ENCODE data around the gene SMAD6.

The SMAD6 gene

DNA sequence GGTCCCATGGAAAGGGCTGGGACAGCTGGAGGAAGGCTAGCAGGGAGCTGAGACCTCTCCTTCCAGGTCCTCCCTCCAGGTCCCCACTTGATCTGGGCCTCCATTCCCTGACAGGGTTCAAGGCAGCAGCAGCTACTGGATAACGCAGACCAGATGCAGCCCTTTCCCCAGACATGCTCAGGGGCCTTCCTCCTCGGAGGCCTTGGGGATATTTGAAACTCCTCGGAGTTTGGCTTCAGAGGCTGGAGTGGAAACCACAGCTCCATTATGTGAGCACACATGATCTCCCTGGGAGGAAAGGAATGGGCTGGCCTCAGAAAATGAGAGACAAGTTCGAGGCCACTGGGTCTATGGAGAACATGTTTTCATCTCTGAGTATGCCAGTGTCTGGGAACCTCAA is 119.3 kb downstream of the SMAD6 start:
- Histone ChIP-seq H3K4me3 (ENCODE audit: low read depth, low read length) (no peak overlapping the region), H3K9me3 (ENCODE audit: control insufficient read depth, insufficient read depth, low read depth, low read length) (no peaks in the 10 kb centered on the region), H3K27ac (ENCODE audit: extremely low read depth, low read depth, low read length) (no peak overlapping the region), H3K36me3 (ENCODE audit: control insufficient read depth in 2 of 2, insufficient read depth in 1 of 2, low read length in 2 of 2) (no peaks in the 10 kb centered on the region), H3K4me1 (ENCODE audit: control insufficient read depth, insufficient read depth, low read length) (no peaks in the 10 kb centered on the region)
- TF ChIP-seq ZNF585B (tag by site-specific recombination; IDR thresholded peaks at IDR 0.05) (no peak), ZNF174 (tag by site-specific recombination; IDR thresholded peaks at IDR 0.05) (no peak), GLI4 (tag by site-specific recombination; IDR thresholded peaks at IDR 0.05) (no peak), ZNF629 (tag by site-specific recombination; IDR thresholded peaks at IDR 0.05) (no peak)
- TF ChIP-seq, protein P1, sequence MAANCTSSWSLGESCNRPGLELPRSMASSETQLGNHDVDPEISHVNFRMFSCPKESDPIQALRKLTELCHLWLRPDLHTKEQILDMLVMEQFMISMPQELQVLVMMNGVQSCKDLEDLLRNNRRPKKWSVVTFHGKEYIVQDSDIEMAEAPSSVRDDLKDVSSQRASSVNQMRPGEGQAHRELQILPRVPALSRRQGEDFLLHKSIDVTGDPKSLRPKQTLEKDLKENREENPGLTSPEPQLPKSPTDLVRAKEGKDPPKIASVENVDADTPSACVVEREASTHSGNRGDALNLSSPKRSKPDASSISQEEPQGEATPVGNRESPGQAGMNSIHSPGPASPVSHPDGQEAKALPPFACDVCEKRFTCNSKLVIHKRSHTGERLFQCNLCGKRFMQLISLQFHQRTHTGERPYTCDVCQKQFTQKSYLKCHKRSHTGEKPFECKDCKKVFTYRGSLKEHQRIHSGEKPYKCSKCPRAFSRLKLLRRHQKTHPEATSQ (tag by site-specific recombination; IDR thresholded peaks at IDR 0.05): no peak
- TF ChIP-seq, protein P2, sequence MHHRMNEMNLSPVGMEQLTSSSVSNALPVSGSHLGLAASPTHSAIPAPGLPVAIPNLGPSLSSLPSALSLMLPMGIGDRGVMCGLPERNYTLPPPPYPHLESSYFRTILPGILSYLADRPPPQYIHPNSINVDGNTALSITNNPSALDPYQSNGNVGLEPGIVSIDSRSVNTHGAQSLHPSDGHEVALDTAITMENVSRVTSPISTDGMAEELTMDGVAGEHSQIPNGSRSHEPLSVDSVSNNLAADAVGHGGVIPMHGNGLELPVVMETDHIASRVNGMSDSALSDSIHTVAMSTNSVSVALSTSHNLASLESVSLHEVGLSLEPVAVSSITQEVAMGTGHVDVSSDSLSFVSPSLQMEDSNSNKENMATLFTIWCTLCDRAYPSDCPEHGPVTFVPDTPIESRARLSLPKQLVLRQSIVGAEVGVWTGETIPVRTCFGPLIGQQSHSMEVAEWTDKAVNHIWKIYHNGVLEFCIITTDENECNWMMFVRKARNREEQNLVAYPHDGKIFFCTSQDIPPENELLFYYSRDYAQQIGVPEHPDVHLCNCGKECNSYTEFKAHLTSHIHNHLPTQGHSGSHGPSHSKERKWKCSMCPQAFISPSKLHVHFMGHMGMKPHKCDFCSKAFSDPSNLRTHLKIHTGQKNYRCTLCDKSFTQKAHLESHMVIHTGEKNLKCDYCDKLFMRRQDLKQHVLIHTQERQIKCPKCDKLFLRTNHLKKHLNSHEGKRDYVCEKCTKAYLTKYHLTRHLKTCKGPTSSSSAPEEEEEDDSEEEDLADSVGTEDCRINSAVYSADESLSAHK (tag by site-specific recombination; IDR thresholded peaks at IDR 0.05): peak; percentile 52; the same call in 1 of the 2 replicates
- TF ChIP-seq, protein P3, sequence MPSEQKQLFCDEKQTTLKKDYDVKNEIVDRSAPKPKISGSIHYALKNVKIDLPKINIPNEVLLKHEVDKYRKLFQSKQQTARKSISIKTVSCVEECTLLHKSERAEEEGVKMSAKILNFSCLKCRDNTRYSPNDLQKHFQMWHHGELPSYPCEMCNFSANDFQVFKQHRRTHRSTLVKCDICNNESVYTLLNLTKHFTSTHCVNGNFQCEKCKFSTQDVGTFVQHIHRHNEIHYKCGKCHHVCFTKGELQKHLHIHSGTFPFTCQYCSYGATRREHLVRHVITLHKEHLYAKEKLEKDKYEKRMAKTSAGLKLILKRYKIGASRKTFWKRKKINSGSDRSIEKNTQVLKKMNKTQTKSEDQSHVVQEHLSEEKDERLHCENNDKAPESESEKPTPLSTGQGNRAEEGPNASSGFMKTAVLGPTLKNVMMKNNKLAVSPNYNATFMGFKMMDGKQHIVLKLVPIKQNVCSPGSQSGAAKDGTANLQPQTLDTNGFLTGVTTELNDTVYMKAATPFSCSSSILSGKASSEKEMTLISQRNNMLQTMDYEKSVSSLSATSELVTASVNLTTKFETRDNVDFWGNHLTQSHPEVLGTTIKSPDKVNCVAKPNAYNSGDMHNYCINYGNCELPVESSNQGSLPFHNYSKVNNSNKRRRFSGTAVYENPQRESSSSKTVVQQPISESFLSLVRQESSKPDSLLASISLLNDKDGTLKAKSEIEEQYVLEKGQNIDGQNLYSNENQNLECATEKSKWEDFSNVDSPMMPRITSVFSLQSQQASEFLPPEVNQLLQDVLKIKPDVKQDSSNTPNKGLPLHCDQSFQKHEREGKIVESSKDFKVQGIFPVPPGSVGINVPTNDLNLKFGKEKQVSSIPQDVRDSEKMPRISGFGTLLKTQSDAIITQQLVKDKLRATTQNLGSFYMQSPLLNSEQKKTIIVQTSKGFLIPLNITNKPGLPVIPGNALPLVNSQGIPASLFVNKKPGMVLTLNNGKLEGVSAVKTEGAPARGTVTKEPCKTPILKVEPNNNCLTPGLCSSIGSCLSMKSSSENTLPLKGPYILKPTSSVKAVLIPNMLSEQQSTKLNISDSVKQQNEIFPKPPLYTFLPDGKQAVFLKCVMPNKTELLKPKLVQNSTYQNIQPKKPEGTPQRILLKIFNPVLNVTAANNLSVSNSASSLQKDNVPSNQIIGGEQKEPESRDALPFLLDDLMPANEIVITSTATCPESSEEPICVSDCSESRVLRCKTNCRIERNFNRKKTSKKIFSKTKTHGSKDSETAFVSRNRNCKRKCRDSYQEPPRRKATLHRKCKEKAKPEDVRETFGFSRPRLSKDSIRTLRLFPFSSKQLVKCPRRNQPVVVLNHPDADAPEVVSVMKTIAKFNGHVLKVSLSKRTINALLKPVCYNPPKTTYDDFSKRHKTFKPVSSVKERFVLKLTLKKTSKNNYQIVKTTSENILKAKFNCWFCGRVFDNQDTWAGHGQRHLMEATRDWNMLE (tag by site-specific recombination; conservative IDR thresholded peaks at IDR 0.05; ENCODE audit: low read depth): no peak
- TF ChIP-seq, protein P4, sequence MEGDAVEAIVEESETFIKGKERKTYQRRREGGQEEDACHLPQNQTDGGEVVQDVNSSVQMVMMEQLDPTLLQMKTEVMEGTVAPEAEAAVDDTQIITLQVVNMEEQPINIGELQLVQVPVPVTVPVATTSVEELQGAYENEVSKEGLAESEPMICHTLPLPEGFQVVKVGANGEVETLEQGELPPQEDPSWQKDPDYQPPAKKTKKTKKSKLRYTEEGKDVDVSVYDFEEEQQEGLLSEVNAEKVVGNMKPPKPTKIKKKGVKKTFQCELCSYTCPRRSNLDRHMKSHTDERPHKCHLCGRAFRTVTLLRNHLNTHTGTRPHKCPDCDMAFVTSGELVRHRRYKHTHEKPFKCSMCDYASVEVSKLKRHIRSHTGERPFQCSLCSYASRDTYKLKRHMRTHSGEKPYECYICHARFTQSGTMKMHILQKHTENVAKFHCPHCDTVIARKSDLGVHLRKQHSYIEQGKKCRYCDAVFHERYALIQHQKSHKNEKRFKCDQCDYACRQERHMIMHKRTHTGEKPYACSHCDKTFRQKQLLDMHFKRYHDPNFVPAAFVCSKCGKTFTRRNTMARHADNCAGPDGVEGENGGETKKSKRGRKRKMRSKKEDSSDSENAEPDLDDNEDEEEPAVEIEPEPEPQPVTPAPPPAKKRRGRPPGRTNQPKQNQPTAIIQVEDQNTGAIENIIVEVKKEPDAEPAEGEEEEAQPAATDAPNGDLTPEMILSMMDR (tag by site-specific recombination; IDR thresholded peaks at IDR 0.05): no peak
- ChIA-PET CTCF (interaction anchor here (0.7 to 1.6 kb wide), 5 partner anchors 12 to 57 kb away, joined by 3 to 8 read pairs (median 6); no protein-coding TSS in a partner anchor), POLR2A (no interaction called here)

DNA sequence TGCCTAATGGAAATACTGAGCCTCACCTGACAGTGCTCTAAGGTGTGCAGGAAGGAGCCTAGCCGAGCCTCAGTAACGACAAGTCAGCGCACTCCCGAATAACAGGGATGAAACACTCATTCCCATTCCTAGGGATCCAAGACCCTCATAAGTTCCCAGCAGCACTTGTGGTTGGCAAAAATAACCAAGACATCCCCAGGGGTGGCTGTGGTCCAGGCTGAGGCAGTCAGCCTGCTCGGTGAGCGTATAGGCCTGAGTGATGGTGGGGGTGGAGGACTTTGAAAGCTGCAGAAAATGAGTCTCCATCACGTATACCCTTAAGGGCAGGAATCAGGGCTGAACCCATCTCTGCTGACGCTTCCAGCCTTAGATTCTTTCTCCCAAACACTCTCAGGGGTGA is 120.1 kb downstream of the SMAD6 start:
- POLR2A ChIA-PET: no interaction called here
- CTCF ChIA-PET: interaction anchor here (0.7 to 1.6 kb wide), 2 partner anchors 15 to 30 kb away, joined by 3 to 6 read pairs; no protein-coding TSS in a partner anchor

More for the DNA sequence above, 120.1 kb downstream of the SMAD6 start:
- H3K4me1 ChIP-seq (ENCODE audit: control insufficient read depth, insufficient read depth, low read length): no peaks in the 10 kb centered on the region
- H3K4me3 ChIP-seq (ENCODE audit: low read depth, low read length): no peak overlapping the region
- H3K36me3 ChIP-seq (ENCODE audit: control insufficient read depth in 2 of 2, insufficient read depth in 1 of 2, low read length in 2 of 2): no peaks in the 10 kb centered on the region
- no peaks in the 10 kb centered on the region for H3K9me3 ChIP-seq (ENCODE audit: control insufficient read depth, insufficient read depth, low read depth, low read length)
- TF ChIP-seq TCF7L2 (IDR thresholded peaks at IDR 0.05; ENCODE audit: borderline replicate concordance, low read depth, low read length): no peak
- TF ChIP-seq ZNF560 (tag by site-specific recombination; IDR thresholded peaks at IDR 0.05; ENCODE audit: borderline replicate concordance): no peak
- TF ChIP-seq ZNF701 (tag by site-specific recombination; IDR thresholded peaks at IDR 0.05): no peak
- no peak for TF ChIP-seq ZNF530 (tag by site-specific recombination; IDR thresholded peaks at IDR 0.05; ENCODE audit: low read depth)
- TF ChIP-seq, protein P5, sequence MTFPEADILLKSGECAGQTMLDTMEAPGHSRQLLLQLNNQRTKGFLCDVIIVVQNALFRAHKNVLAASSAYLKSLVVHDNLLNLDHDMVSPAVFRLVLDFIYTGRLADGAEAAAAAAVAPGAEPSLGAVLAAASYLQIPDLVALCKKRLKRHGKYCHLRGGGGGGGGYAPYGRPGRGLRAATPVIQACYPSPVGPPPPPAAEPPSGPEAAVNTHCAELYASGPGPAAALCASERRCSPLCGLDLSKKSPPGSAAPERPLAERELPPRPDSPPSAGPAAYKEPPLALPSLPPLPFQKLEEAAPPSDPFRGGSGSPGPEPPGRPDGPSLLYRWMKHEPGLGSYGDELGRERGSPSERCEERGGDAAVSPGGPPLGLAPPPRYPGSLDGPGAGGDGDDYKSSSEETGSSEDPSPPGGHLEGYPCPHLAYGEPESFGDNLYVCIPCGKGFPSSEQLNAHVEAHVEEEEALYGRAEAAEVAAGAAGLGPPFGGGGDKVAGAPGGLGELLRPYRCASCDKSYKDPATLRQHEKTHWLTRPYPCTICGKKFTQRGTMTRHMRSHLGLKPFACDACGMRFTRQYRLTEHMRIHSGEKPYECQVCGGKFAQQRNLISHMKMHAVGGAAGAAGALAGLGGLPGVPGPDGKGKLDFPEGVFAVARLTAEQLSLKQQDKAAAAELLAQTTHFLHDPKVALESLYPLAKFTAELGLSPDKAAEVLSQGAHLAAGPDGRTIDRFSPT (tag by site-specific recombination; IDR thresholded peaks at IDR 0.05): no peak
- TF ChIP-seq, protein P6, sequence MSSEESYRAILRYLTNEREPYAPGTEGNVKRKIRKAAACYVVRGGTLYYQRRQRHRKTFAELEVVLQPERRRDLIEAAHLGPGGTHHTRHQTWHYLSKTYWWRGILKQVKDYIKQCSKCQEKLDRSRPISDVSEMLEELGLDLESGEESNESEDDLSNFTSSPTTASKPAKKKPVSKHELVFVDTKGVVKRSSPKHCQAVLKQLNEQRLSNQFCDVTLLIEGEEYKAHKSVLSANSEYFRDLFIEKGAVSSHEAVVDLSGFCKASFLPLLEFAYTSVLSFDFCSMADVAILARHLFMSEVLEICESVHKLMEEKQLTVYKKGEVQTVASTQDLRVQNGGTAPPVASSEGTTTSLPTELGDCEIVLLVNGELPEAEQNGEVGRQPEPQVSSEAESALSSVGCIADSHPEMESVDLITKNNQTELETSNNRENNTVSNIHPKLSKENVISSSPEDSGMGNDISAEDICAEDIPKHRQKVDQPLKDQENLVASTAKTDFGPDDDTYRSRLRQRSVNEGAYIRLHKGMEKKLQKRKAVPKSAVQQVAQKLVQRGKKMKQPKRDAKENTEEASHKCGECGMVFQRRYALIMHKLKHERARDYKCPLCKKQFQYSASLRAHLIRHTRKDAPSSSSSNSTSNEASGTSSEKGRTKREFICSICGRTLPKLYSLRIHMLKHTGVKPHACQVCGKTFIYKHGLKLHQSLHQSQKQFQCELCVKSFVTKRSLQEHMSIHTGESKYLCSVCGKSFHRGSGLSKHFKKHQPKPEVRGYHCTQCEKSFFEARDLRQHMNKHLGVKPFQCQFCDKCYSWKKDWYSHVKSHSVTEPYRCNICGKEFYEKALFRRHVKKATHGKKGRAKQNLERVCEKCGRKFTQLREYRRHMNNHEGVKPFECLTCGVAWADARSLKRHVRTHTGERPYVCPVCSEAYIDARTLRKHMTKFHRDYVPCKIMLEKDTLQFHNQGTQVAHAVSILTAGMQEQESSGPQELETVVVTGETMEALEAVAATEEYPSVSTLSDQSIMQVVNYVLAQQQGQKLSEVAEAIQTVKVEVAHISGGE (tag by site-specific recombination; conservative IDR thresholded peaks at IDR 0.05; ENCODE audit: low read depth): no peak
- TF ChIP-seq KLF7 (tag by site-specific recombination; IDR thresholded peaks at IDR 0.05; ENCODE audit: borderline replicate concordance): no peak
- no peak overlapping the region for H3K27ac ChIP-seq (ENCODE audit: extremely low read depth, low read depth, low read length)
